GM15510 (cell line): Measurements from ENCODE around the gene FLYWCH1.

Experiments used
- POLR2A ChIP-seq: IDR thresholded peaks from 3 replicates; pipeline ENCODE4 v1.6.1; 2011; ENCODE audit warnings: borderline replicate concordance; ENCODE audit not compliant: insufficient read length; ENCODE audit errors: extremely low read depth

Gene FLYWCH1

GRCh38 chr16:2933136-2933535 is 21.4 kb downstream of the FLYWCH1 start:
- TF ChIP-seq POLR2A = no peak

DNA sequence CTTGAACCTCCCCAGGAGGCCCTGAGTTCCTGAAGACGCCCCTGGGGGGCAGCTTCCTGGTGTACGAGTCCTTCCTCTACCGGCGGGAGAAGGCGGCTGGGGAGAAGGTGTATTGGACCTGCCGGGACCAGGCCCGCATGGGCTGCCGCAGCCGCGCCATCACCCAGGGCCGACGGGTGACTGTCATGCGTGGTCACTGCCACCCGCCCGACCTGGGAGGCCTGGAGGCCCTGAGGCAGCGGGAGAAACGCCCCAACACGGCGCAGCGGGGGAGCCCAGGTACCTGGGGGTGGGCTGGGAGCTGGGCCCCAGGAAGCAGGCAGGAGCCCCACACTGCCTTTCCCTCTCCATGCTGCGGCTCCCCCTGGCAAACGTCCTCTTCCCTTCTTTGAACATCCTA is 22.0 kb downstream of the FLYWCH1 start:
- no peak for TF ChIP-seq POLR2A

GRCh38 chr16:2934450-2934849 is 22.7 kb downstream of the FLYWCH1 start:
- no peak for TF ChIP-seq POLR2A

GRCh38 chr16:2936436-2937011 is 24.8 kb downstream of the FLYWCH1 start:
- TF ChIP-seq POLR2A = no peak

DNA sequence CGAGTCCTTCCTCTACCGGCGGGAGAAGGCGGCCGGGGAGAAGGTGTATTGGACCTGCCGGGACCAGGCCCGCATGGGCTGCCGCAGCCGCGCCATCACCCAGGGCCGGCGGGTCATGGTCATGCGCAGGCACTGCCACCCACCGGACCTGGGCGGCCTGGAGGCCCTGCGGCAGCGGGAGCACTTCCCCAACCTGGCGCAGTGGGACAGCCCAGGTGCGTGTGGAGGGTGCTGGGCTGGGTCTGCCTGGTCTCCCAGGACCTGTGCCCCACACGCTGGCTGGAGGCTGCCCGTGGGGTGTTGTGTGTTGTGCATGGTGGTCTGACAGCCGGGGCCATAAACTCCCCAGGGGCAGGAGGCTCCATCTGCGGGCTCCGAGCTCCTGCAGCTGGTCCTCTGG is 25.4 kb downstream of the FLYWCH1 start:
- no peak for TF ChIP-seq POLR2A

DNA sequence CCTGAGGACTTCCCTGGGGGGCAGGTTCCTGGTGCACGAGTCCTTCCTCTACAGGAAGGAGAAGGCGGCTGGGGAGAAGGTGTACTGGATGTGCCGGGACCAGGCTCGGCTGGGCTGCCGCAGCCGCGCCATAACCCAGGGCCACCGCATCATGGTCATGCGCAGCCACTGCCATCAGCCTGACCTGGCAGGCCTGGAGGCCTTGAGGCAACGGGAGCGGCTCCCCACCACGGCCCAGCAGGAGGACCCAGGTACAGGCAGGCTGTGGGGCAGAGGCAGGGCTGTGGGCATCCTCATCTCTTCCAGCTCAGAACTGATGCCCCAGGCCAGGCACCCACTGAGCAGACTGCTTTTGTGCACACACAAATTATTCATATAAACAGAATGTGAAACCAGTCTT is 26.5 kb downstream of the FLYWCH1 start:
- no peak for TF ChIP-seq POLR2A

GRCh38 chr16:2939968-2940367 is 28.2 kb downstream of the FLYWCH1 start:
- no peak for TF ChIP-seq POLR2A

- TF ChIP-seq POLR2A = no peak
Measured at GRCh38 chr16:2942045-2942444, 30.3 kb downstream of the FLYWCH1 start.

DNA sequence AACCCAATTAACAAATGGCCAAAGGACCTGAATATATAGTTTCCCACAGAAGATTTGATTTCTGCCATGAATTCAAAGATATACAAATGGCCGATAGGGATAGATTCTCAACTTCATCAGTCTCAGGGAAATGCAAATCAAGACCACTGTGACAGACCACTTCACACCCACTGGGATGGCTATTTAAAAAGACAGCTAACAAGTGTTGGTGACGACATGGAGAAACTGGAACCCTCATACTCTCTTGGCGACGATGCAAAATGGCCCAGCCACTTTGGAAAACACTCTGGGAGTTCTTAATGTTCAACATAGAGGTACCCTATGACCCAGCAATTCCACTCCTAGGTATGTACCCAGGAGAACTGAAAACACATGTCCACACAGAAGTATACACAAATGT is 34.9 kb downstream of the FLYWCH1 start:
- TF ChIP-seq POLR2A = no peak

DNA sequence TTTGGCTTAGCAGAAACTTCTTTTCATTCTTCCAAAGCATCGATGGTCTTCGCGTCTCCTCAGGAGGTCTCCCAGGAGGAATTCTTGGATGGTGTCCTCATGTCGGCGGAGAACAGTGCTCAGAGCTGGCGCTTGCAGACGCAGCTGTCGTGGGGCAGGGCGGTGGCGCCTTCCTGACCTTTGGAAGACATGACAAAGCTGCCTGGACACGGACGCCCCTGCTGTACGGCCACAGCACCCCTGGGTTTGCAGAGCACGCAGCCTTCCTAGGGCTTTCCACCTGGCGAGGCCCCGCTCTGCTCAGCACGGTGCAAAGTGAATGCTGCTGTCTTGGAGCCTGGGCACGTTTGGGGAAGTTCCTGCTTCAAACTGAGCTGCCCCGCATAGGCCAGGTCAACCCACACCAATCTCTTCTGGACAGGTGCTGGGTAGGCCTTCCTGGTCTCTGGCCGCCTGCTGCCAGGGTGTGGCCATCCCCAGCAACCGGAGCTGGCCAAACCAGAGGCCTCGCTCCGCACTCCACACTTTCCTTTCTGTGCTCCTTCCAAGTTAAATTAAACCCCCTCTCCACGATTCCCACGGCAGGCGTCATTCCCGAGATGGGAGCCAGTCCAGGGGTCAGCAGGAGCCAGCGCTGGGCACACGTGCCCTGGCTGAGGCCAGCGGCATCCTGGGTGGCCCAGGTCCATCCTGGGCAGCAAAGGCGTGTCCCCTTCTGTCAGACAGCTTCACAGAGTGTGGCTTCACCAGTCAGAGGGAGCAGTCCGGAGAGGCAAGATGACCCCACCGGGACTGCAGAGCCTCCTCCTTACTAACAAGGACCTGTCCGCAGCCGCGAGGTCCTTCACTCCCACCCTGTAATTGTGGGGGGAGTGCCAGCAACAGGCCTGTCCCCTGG is 37.3 kb downstream of the FLYWCH1 start:
- TF ChIP-seq POLR2A = no peak

- no peak for TF ChIP-seq POLR2A
Measured at GRCh38 chr16:2949705-2950352, 38.1 kb downstream of the FLYWCH1 start.

DNA sequence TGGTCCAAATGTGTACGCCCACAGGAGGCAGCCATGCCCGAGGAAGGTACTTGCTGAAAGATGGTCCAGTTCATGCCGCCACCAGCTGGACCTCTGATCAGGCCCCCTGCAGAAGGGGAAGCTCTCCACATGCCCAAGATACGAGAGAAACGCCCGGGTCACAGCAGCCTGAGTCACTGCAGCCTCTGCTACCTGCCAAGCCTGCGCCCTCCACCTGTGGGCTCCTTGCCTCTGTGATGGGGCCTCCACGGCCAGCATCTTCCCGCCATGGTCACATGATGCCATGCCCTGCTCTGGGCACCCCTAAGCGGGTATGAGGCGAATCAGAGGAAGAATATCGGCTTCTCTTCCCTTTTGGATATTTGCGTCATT is 38.6 kb downstream of the FLYWCH1 start:
- no peak for TF ChIP-seq POLR2A

- no peak for TF ChIP-seq POLR2A
Measured at GRCh38 chr16:2950773-2951172, 39.0 kb downstream of the FLYWCH1 start.

- no peak for TF ChIP-seq POLR2A
Measured at GRCh38 chr16:2952679-2953078, 40.9 kb downstream of the FLYWCH1 start.
